GM12864 (cell line): Measurements from ENCODE around the gene CDK19.

ENCODE experiments used
- DNase-seq: peaks from one replicate; pipeline ENCODE4 v3.0.0-alpha.2; 2011; ENCODE audit warnings: low read depth
- H3K4me3 ChIP-seq: 2 replicates; pipeline ENCODE4 v1.5.1; 2011; ENCODE audit warnings: mild to moderate bottlenecking, low read depth, low read length, control low read depth
- CTCF ChIP-seq: IDR thresholded peaks from 2 replicates; pipeline ENCODE4 v1.5.1; 2011; ENCODE audit warnings: low read depth, mild to moderate bottlenecking, moderate library complexity, low read length, control low read depth, inconsistent platforms; ENCODE audit errors: missing control alignments

The CDK19 gene

GRCh38 chr6:110815411-110816409 is at the start of gene CDK19:
Gene CDK19 (minus strand): TSS chr6:110815469. CDS start chr6:110815136, 333 bp downstream.
- H3K4me3 ChIP-seq = peak within 1 kb of the TSS; percentile 86
- peak; percentile 97 for DNase-seq
- no peak for TF ChIP-seq CTCF

- H3K4me3 ChIP-seq = no peak overlapping the region
- no peak for TF ChIP-seq CTCF
- no peak for DNase-seq
Measured at GRCh38 chr6:110864824-110865223, 49.6 kb upstream of the CDK19 start.

GRCh38 chr6:110859335-110859792 is 44.1 kb upstream of the CDK19 start:
- no peak for DNase-seq
- TF ChIP-seq CTCF = no peak
- no peak overlapping the region for H3K4me3 ChIP-seq

GRCh38 chr6:110858562-110859214 is 43.4 kb upstream of the CDK19 start:
- no peak overlapping the region for H3K4me3 ChIP-seq
- DNase-seq = no peak
- no peak for TF ChIP-seq CTCF

- H3K4me3 ChIP-seq = no peak overlapping the region
- no peak for TF ChIP-seq CTCF
- DNase-seq = no peak
Measured at GRCh38 chr6:110858016-110858415, 42.7 kb upstream of the CDK19 start.

GRCh38 chr6:110856296-110856695 is 41.0 kb upstream of the CDK19 start:
- no peak overlapping the region for H3K4me3 ChIP-seq
- DNase-seq = no peak
- no peak for TF ChIP-seq CTCF
